SU-DHL-6 (cell line): ENCODE measurements around the gene CDYL2.

Experiments used
- CTCF ChIP-seq: fragments of 200-600 bp; sonication (generic); IDR thresholded peaks from one replicate; pipeline ENCODE4 v1.5.1; 2017; ENCODE audit warnings: antibody characterized with exemption, mild to moderate bottlenecking, low read length, moderate library complexity; ENCODE audit not compliant: insufficient read depth, poor library complexity, severe bottlenecking
- EZH2phosphoT487 ChIP-seq: fragments of 200-600 bp; sonication (generic), shearing (Covaris generic); conservative IDR thresholded peaks from 2 replicates; pipeline ENCODE4 v1.6.1; 2018; ENCODE audit warnings: mild to moderate bottlenecking, antibody characterized with exemption, low read length, moderate library complexity, mixed read lengths

DNA sequence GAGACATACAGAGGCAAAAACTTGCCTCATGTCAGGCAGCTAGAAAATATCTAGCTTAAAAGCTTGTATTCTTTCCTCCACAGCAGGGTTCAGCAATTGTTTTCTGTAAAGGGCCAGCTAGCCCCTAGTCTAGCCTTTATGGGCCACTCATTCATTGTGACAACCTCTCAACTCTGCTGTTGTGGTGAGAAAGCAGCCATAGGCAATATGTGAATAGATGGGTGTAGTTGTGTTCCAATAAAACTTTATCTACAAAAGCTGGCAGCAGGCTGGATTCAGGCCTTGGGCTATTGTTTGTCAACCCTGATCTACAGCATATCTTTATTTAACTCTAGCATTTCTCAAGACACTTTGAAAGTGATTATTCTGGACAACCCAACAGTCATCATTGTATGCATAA is 46.4 kb upstream of the CDYL2 start:
- TF ChIP-seq CTCF (no peak), EZH2phosphoT487 (no peak)
